Heart right ventricle (tissue), 16 donors: ENCODE data around the gene FBXO10. TPM values are rescaled to one million over a fixed set of nuclear protein-coding genes. Genes with fewer than 3 reads are reported as not detected.
"Not testable (repeated sequence)": the region's sequence is repeated elsewhere in the genome, so short reads cannot be mapped to it uniquely, and the experiment has no call there.

Experiments used
- ATAC-seq, 8 donors: fragments of 200-7000 bp; cut with Tn5 transposase; one replicate each; pipeline ENCODE4 v1.9.1; 2020; ENCODE audit warnings: mild to moderate bottlenecking in 8 of 8, moderate library complexity in 8 of 8, moderate number of reproducible peaks in 1 of 8
- DNase-seq, 2 donors: peaks; one replicate each; pipeline ENCODE4 v3.0.0-alpha.2; 2020
- H3K27ac ChIP-seq, 10 donors: fragments of 200-600 bp; sonication (generic) in 2 of 10; one replicate each; pipeline versions ENCODE4 v1.5.0 to v1.8.0; 2020 to 2022; ENCODE audit warnings: mild to moderate bottlenecking in 3 of 10
- H3K27me3 ChIP-seq, 7 donors: fragments of 200-600 bp; one replicate each; pipeline ENCODE4 v1.8.0; 2021 to 2022; ENCODE audit warnings: mild to moderate bottlenecking in 2 of 7
- H3K36me3 ChIP-seq, 9 donors: fragments of 200-600 bp; sonication (generic) in 1 of 9; one replicate each; pipeline versions ENCODE4 v1.5.0 to v1.8.0; 2020 to 2022; ENCODE audit warnings: mild to moderate bottlenecking in 2 of 9
- H3K4me1 ChIP-seq, 9 donors: fragments of 200-600 bp; sonication (generic) in 1 of 9; one replicate each; pipeline versions ENCODE4 v1.5.0 to v1.8.0; 2020 to 2022; ENCODE audit warnings: mild to moderate bottlenecking in 4 of 9
- H3K4me3 ChIP-seq, 10 donors: fragments of 200-600 bp; sonication (generic) in 2 of 10; one replicate each; pipeline versions ENCODE4 v1.5.0 to v1.8.0; 2020 to 2022; ENCODE audit warnings: mild to moderate bottlenecking in 7 of 10, moderate library complexity in 2 of 10
- H3K9me3 ChIP-seq, 11 donors: fragments of 200-600 bp in 10 of 11; sonication (generic) in 2 of 11; one replicate each; pipeline versions ENCODE4 v1.5.0 to v1.8.0; 2013 to 2022; ENCODE audit warnings: mild to moderate bottlenecking in 2 of 11, control low read depth in 1 of 11, moderate library complexity in 1 of 11
- CTCF ChIP-seq, 9 donors: fragments of 200-600 bp; sonication (generic) in 2 of 9; IDR thresholded peaks; one replicate each; pipeline versions ENCODE4 v1.5.0 to v1.8.0; 2021 to 2022; ENCODE audit warnings: antibody characterized with exemption in 9 of 9, mild to moderate bottlenecking in 5 of 9, moderate library complexity in 1 of 9
- WGBS, 2 donors: extraction: QIAGEN DNeasy Blood & Tissue Kit; methylation state at CpG; one replicate each; pipeline ENCODE4 v1.1.7; 2013; ENCODE audit warnings: inconsistent platforms in 1 of 2; 5-methylcytosine and 5-hydroxymethylcytosine counted together
- intact Hi-C, 10 donors: fragments of 100-400 bp; cut with DNase I; formaldehyde crosslinking; loops; one replicate each; pipeline versions ENCODE4 v1.11.1 to v1.14.2; 2022
- polyA plus RNA-seq, 2 donors: library from polyadenylated mRNA; stranded (reverse); fragments of 200-250 nt; gene quantifications; one replicate each; pipeline ENCODE4 v1.2.3, GENCODE V29; 2013
- total RNA-seq, 10 donors: library from RNA; stranded (reverse); fragmentation: NEBNext Ultra II Directional in 3 of 10; extraction: Animal tissue kit (Norgen Biotek cat#: 25700) in 3 of 10; gene quantifications; one replicate each; pipeline versions ENCODE4 v1.2.1 to v1.2.4, GENCODE V29; 2021 to 2023
- donor health status: Arrhythmogenic right ventricular cardiomyopathy.
- donor health status: ischemic (EF 13 %, LVEDD 7.1; RV severe dilation, severe dysfunction).
- donor health status: healthy with polysubstance abuse.
- donor health status: DM: no; HTN: yes; CAD: no.
- donor health status: DM: no; HTN: no; CAD: no.
- donor health status: ischemic (EF 25% LVEDD 6.9; RV normal size, moderate dysfunction).
- donor health status: ischemic (EF 25% LVEDD 5.7; RV mildly dilated, moderate dysfunction).
- donor health status: healthy.
- donor health status: DM: yes; HTN: yes; CAD: no.
- donor health status: Ischemic cardiomyopathy.
- donor health status: ischemic (EF 35%, LVEDD 5.7; RV mildly dilated, moderate dysfunction).
- donor health status: nonischemic (EF 11% LVEDD 7.7; RV severe dilation, severe dysfunction).
- donor health status: DM: yes; HTN: yes; CAD: no.
- donor health status: PGD.
- donor health status: ischemic (EF 29% LVEDD 5.4; RV normal size, mild dysfunction).
- donor health status: nonischemic (EF 23%, LVEDD 6.1; RV moderate dilation, normal function).

Gene FBXO10
- total and polyA plus RNA-seq, 12 donors: 2.3 to 7.4 (median 5.8) TPM

GRCh38 chr9:37517923-37518322 lies 58.3 kb downstream of the FBXO10 start:
- Histone ChIP-seq H3K27me3 (no peaks in the 10 kb centered on the region), H3K4me3 (no peak overlapping the region), H3K36me3 (peaks cover 0 to 78% (median 15%) of the 10 kb centered on the region in 9 donors), H3K9me3 (no peaks in the 10 kb centered on the region), H3K4me1 (no peaks in the 10 kb centered on the region), H3K27ac (no peak overlapping the region)
- DNase-seq: no peak
- ATAC-seq: peak in 2 of 8 donors; percentile 16 to 33
- TF ChIP-seq CTCF (IDR thresholded peaks at IDR 0.05): no peak
- intact Hi-C loops: loop anchor here in 1 of 10 donors (10.0 kb wide), 1 partner anchor 57 kb away; the partner anchor contains the start of gene FBXO10
- WGBS, 2 donors: 91% methylated on average over 13 of the region's 13 CpGs

GRCh38 chr9:37515620-37516258 lies 60.4 kb downstream of the FBXO10 start:
- DNase-seq (no peak), ATAC-seq (no peak)
- H3K4me3 ChIP-seq: no peak overlapping the region
- peaks cover 0 to 75% (median 8%) of the 10 kb centered on the region in 9 donors for H3K36me3 ChIP-seq
- no peaks in the 10 kb centered on the region for H3K9me3 ChIP-seq
- no peak for TF ChIP-seq CTCF (IDR thresholded peaks at IDR 0.05)
- WGBS, 2 donors: 93 to 96% methylated on average over 14 of the region's 14 CpGs
- H3K4me1 ChIP-seq: no peaks in the 10 kb centered on the region
- H3K27ac ChIP-seq: no peak overlapping the region
- intact Hi-C loops: loop anchor here in 1 of 10 donors (10.0 kb wide), 1 partner anchor 59 kb away; the partner anchor contains the start of gene FBXO10
- no peaks in the 10 kb centered on the region for H3K27me3 ChIP-seq

GRCh38 chr9:37514999-37515398 lies 61.2 kb downstream of the FBXO10 start:
- peaks cover 0 to 70% (median 8%) of the 10 kb centered on the region in 9 donors for H3K36me3 ChIP-seq
- H3K27ac ChIP-seq: no peak overlapping the region
- H3K9me3 ChIP-seq: no peaks in the 10 kb centered on the region
- WGBS, 2 donors: 95 to 98% methylated on average over 7 of the region's 7 CpGs
- H3K4me1 ChIP-seq: no peaks in the 10 kb centered on the region
- no peak overlapping the region for H3K4me3 ChIP-seq
- intact Hi-C loops: loop anchor here in 1 of 10 donors (10.0 kb wide), 1 partner anchor 60 kb away; the partner anchor contains the start of gene FBXO10
- H3K27me3 ChIP-seq: no peaks in the 10 kb centered on the region
- DNase-seq (no peak), ATAC-seq (no peak)
- no peak for TF ChIP-seq CTCF (IDR thresholded peaks at IDR 0.05)

GRCh38 chr9:37514415-37514814 lies 61.8 kb downstream of the FBXO10 start:
- intact Hi-C loops: loop anchor here in 1 of 10 donors (10.0 kb wide), 1 partner anchor 60 kb away; the partner anchor contains the start of gene FBXO10
- H3K27ac ChIP-seq, DNase-seq, ATAC-seq, H3K9me3 ChIP-seq, H3K4me1 ChIP-seq, H3K4me3 ChIP-seq, H3K27me3 ChIP-seq: not testable (repeated sequence)
- H3K36me3 ChIP-seq: peaks cover 0 to 64% (median 8%) of the 10 kb centered on the region in 9 donors
- 99% methylated on average over 10 of the region's 10 CpGs for WGBS, 2 donors

GRCh38 chr9:37512437-37512836 lies 63.7 kb downstream of the FBXO10 start:
- Histone ChIP-seq H3K27me3 (no peaks in the 10 kb centered on the region), H3K9me3 (no peaks in the 10 kb centered on the region), H3K27ac (no peak overlapping the region), H3K36me3 (peaks cover 0 to 63% (median 0%) of the 10 kb centered on the region in 9 donors), H3K4me1 (no peaks in the 10 kb centered on the region), H3K4me3 (no peak overlapping the region)
- no peak for DNase-seq
- intact Hi-C loops: loop anchor here in 2 of 10 donors (1.0 to 10.0 kb wide), 2 partner anchors 39 to 62 kb away; partner anchors contain the start of gene FBXO10 (in 1 of the 2)
- WGBS, 2 donors: 84 to 86% methylated on average over 12 of the region's 12 CpGs
- no peak for ATAC-seq
- TF ChIP-seq CTCF (IDR thresholded peaks at IDR 0.05): no peak
